ENCODE results near the gene GABARAPL2.

Gene GABARAPL2

DNA sequence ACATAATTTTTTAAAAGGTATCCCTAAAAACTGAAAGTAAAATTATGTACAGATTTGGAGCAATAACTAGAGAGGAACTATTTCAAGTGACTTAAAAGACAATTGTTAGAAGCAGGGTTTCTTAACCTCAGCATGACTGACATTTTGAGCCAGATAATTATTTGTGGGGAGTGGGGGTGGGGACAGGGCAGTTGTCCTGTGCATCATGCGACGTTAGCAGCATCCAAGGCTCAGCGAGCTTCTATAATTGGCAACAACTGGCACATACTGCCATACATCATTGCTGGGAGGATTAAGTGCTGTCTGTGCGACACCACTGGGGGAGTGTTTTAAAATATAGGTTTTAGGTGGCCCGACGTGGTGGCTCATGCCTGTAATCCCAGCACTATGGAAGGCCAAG is 27.1 kb downstream of the GABARAPL2 start:
- no peak for TF ChIP-seq ZNF274 (IDR thresholded peaks at IDR 0.05; ENCODE audit: low read depth, low read length)
- H3K4me3 ChIP-seq (ENCODE audit: low read length): no peak overlapping the region

- no peak overlapping the region for H3K4me3 ChIP-seq (ENCODE audit: low read length)
- no peak for TF ChIP-seq ZNF274 (IDR thresholded peaks at IDR 0.05; ENCODE audit: low read depth, low read length)
Measured at GRCh38 chr16:75593825-75594820, 27.9 kb downstream of the GABARAPL2 start.

- H3K4me3 ChIP-seq (ENCODE audit: low read length): no peak overlapping the region
- no peak for TF ChIP-seq ZNF274 (IDR thresholded peaks at IDR 0.05; ENCODE audit: low read depth, low read length)
Measured at GRCh38 chr16:75599452-75600277, 33.5 kb downstream of the GABARAPL2 start.

GRCh38 chr16:75603241-75603640 is 37.1 kb downstream of the GABARAPL2 start:
- TF ChIP-seq ZNF274 (IDR thresholded peaks at IDR 0.05; ENCODE audit: low read depth, low read length): no peak

GRCh38 chr16:75606507-75606906 is 40.3 kb downstream of the GABARAPL2 start:
- no peak for TF ChIP-seq ZNF274 (IDR thresholded peaks at IDR 0.05; ENCODE audit: low read depth, low read length)
- no peak overlapping the region for H3K4me3 ChIP-seq (ENCODE audit: low read length)

More at GRCh38 chr16:75603241-75603640, 37.1 kb downstream of the GABARAPL2 start:
- H3K4me3 ChIP-seq (ENCODE audit: low read length): no peak overlapping the region

- H3K4me3 ChIP-seq (ENCODE audit: low read length): no peak overlapping the region
- TF ChIP-seq ZNF274 (IDR thresholded peaks at IDR 0.05; ENCODE audit: low read depth, low read length): no peak
Measured at GRCh38 chr16:75614066-75614897, 48.1 kb downstream of the GABARAPL2 start.

GRCh38 chr16:75615619-75616018 is 49.4 kb downstream of the GABARAPL2 start:
- H3K4me3 ChIP-seq (ENCODE audit: low read length): no peak overlapping the region
- no peak for TF ChIP-seq ZNF274 (IDR thresholded peaks at IDR 0.05; ENCODE audit: low read depth, low read length)

- TF ChIP-seq ZNF274 (IDR thresholded peaks at IDR 0.05; ENCODE audit: low read depth, low read length): no peak
- no peak overlapping the region for H3K4me3 ChIP-seq (ENCODE audit: low read length)
Measured at GRCh38 chr16:75616521-75617010, 50.4 kb downstream of the GABARAPL2 start.

GRCh38 chr16:75617121-75617520 is 50.9 kb downstream of the GABARAPL2 start:
- no peak for TF ChIP-seq ZNF274 (IDR thresholded peaks at IDR 0.05; ENCODE audit: low read depth, low read length)
- H3K4me3 ChIP-seq (ENCODE audit: low read length): no peak overlapping the region

DNA sequence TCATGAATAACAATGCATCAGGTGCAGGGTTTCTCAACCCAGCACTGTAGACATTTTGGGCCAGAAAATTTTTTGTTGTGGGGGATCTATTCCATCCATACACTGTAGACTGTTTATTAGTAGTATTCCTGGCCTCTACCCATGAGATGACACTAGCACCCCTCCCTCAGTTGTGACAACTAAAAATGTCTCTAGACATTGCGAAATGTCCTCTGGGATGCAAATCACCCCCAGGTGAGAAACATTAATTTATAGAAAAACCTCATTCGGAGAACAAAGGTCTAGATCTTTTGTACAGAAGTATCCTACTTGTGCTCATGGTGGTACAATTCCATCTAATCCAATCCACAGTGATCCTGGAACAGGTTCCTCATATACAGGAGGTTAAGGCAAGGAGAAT is 52.6 kb downstream of the GABARAPL2 start:
- no peak overlapping the region for H3K4me3 ChIP-seq (ENCODE audit: low read length)
- TF ChIP-seq ZNF274 (IDR thresholded peaks at IDR 0.05; ENCODE audit: low read depth, low read length): no peak

DNA sequence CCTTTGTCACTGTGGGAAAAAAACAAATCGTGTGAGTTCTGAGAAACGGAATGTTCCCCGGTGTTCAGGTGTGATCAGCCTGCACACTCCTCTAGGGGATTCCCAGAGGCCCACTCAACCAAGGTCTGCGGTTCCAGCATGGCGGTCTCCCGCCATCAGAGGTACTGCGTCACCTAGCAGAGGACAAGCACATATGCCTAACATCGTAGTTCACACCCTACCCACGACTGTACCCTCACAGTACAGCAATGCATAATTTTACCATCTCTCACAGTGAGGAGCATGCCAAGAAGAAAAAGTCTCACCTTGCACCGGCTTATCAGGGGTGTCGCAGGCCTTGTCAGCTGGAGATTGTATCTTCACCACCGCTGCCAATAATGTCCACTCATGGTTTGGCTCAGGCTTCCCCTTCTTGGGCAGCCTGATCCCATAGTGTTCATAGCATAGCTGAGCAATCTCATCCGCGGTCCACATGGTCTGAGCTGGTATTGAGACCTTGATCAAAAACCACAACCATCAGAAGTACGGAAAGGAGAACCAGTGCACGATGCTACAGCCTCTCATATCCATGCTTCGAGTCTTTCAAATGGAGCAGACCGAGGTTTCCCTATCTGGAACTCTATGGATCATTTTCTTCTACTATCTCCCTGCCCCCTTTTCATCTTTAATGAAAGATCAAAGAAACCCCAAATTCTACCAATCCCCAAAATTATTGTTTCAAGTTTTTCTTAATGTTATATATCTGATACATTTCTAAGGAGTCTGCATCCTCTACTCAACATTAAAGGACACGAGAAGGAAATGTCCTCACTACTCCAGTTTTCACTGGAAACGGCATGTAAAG is 54.4 kb downstream of the GABARAPL2 start:
- H3K4me3 ChIP-seq (ENCODE audit: low read length): no peak overlapping the region
- TF ChIP-seq ZNF274 (IDR thresholded peaks at IDR 0.05; ENCODE audit: low read depth, low read length): no peak

DNA sequence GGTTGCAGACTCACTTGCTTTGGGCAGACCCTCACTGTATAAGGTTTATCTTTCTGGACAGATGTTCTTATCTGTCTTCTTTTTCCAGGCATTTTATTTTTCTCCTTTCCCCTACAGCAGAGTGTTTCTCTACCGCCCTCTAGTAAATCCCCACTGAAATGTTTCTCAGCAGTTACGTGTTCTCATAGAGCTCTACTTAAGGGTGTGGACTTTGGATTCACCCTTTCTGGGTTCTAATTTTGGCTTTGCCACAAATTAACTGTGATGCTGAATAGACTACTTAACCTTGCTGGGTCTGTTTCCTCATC is 54.9 kb downstream of the GABARAPL2 start:
- no peak for TF ChIP-seq ZNF274 (IDR thresholded peaks at IDR 0.05; ENCODE audit: low read depth, low read length)
- no peak overlapping the region for H3K4me3 ChIP-seq (ENCODE audit: low read length)
